ENCODE results near the gene ALDH1A2.
"Not testable (repeated sequence)": the region's sequence is repeated elsewhere in the genome, so short reads cannot be mapped to it uniquely, and the experiment has no call there.

The ALDH1A2 gene

GRCh38 chr15:58039079-58040035, 26.2 kb downstream of the ALDH1A2 start:
- no peak for DNase-seq

- DNase-seq: no peak
Observed at GRCh38 chr15:58038426-58039078, 27.0 kb downstream of the ALDH1A2 start.

DNA sequence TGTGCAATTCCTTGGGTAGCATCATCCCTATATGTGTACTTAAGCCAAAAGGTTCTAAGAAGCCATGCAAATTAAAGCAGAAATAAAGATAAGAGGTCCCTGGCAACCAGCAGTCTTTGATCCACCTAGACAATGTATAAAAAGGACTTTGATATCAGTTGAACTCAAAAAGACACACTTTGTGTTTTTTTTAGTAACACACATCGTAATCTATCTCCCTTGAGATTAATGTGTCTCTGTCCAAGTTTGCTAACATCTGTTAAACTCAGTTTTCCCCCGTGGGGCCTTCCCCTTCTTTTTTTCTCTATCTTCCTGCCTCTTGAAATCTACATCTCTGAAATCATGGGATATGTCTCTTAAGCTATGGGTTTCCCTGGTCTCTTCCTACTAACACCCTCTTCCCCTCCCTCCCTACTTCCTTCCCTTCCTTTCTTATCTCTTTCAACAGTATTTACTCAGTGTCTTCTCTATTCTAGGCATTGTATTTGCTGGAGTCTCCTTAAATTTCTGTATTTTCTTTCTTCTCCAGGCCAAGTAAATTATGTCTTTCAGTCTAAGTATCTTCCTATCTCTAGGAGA, 27.7 kb downstream of the ALDH1A2 start:
- DNase-seq: no peak

- no peak for DNase-seq
Observed at GRCh38 chr15:58036579-58036978, 28.9 kb downstream of the ALDH1A2 start.

DNA sequence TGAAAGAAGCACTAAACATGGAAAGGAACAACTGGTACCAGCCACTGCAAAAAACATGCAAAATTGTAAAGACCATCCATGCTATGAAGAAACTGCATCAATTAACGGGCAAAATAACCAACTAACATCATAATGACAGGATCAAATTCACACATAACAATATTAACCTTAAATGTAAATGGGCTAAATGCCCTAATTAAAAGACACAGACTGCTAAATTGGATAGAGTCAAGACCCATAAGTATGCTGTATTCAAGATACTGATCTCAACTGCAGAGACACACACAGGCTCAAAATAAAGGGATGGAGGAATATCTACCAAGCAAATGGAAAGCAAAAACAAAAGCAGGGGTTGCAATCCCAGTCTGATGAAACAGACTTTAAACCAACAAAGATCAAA, 37.1 kb downstream of the ALDH1A2 start:
- not testable (repeated sequence) for DNase-seq

DNA sequence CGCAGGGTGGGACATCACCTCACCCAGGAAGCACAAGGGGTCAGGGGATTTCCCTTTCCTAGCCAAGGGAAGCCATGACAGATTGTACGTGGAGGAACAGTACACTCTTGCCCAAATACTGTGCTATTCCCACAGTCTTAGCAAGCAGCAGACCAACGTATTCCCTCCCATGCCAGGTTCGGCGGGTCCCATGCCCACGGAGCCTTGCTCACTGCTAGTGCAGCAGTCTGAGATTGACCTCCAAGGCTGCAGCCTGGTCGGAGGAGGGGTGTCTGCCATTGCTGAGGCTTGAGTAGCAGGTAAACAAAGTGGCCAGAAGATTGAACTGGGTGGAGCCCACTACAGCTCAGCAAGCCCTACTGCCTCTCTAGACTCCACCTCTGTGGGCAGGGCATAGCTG, 39.0 kb downstream of the ALDH1A2 start:
- DNase-seq: no peak

GRCh38 chr15:58026051-58026450, 39.5 kb downstream of the ALDH1A2 start:
- DNase-seq: no peak

DNA sequence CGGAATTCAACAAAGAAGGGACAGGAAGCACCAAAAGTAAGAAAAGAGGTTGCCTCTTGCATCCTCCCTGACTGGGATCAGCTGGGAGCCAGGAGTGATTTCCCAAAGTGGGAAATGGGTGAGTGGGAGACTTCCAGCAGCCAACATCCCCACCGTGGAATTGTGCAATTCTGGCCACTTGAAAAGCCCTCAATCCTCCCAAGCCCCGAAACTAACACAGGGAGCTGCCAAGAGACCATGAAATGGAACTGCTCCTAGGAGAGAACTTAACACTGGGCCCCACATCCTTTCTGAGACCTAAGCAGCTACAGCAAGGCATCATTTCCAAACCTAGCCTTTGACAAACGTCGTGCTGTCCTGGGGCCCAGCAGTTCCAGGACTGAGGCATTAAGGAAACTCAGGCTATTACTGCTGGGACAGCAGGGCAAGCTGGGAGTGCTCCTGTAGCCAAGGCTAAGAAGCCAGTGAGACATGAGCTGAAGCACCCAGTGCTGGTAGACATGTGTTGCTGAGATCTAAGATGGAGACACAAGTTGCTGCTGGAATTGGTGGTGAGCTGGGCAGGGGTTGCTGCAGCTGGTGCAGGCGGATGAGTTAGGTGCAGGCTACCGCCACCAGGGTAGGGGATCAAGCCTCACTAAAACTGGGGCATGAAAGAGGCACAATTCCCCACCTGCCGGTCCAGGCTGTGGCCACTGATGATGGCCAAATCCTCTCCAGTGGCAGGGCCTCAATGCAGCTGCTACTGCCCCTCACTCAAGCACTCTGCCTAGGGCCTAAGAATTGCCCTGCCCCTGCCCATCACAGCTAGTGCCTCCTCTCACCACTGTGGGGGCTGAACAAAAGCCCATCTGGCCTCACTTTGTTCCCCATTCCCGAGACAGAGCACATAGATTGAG, 43.9 kb downstream of the ALDH1A2 start:
- DNase-seq: no peak

- DNase-seq: no peak
Observed at GRCh38 chr15:58019503-58020376, 45.8 kb downstream of the ALDH1A2 start.

DNA sequence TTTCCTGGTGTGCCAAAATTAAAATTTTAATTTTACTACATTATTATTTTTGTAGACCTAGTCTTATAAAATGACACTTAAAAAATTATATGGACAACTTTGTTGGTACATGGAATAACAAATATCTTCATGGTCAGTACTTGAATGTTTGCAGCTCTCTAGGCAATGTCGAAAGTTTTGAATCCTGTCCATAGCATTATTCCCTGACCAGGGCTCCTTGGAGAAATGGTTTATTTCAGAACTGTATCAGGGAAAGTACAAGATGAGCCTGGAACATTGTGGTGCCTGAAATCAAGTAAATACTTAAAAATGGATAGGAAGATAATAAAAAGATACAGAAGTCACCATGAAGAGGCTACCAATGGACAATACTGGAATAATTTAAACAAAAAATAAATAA, 47.6 kb downstream of the ALDH1A2 start:
- DNase-seq: no peak

GRCh38 chr15:58016581-58017175, 48.8 kb downstream of the ALDH1A2 start:
- no peak for DNase-seq

DNA sequence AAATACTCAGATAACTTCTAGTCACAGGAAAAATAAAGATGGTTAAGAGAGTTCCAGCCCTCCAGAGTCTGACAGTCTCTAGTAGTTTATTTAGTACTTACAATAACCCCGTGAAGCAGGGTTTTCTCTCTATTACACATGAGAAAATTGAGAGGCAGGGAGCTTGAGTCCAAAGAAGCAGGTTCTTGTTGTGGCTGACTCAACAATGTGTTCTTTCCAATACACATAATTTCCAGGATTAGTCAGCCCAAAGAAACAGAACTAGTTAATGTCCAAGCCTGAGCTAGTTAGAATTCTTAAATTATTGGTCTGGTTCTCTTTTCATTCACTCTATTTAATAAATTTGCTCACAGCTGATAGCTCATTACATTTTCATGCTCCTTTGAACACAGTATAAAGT, 49.9 kb downstream of the ALDH1A2 start:
- DNase-seq: no peak

DNA sequence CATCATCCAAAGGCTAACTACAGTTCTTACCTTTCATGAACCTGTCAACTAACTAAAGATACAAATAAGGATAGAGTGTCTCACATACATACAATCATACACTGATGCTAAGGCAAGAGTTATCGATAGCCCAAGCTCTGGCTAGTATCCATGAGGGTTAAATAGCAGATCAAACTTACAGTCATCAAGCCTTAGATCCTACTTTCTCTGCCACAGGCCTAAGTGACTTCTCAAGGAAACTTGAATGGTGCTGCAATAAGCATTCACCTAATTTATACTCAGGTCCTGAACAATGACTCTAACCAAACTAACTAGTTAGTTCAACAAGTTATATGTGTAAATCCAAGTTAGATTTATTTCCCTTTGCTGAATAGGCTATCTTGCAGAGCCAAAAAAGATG, 51.0 kb downstream of the ALDH1A2 start:
- no peak for DNase-seq

DNA sequence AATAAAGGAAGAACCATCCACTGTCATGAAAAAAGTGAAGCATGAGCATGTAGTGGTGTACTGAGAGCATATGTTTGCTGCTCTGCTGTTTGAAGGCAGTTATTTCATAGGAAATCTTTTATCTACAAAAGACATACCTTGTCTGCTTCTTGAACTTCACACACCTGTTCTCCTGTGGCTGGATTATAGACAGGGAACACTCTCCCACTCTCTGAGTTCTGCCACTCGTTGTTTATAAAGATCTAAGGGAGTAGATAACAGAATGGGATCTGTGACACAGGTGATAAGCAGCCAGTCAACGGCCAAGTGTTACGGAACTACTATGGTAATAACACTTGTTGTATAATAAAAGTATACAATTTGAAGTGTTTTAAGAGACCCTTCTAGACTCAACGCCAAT, 51.5 kb downstream of the ALDH1A2 start:
- no peak for DNase-seq

DNA sequence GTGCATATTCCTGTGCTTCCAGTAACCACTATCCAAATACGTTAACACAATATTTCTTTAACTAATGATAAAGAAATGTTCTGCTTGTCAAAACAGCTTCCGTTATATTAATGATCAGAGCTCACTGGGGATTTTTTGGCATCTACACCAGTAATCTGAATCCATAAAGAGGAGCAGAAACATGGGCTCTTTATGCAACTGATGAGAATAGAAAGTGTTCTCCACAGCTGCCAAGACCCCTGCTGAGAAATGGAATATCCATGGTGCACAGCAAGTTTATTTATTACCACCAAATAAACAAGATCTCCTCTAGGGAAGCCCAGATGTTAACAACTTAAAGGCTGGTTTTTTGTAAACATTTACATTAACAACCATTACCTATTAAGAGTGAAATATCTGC, 54.5 kb downstream of the ALDH1A2 start:
- DNase-seq: no peak

DNA sequence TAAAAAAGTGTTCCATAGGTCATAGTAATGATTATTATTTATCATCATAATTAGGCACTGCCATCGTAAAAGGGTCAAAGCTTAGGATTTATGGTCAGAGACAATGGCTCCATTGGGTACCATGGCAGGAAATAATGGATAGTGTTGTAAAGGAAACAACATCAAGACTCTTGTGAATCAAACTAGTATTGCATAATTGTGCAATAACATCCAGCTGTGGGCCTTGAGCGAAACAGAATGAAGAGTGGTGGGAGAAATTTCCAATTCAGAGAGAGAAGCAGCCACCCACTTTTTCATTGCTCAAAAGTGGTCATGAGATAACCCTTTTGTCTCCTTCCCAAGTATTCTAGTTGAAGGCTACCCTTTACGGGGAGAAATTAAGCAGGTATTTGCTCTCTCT, 61.7 kb downstream of the ALDH1A2 start:
- DNase-seq: no peak

DNA sequence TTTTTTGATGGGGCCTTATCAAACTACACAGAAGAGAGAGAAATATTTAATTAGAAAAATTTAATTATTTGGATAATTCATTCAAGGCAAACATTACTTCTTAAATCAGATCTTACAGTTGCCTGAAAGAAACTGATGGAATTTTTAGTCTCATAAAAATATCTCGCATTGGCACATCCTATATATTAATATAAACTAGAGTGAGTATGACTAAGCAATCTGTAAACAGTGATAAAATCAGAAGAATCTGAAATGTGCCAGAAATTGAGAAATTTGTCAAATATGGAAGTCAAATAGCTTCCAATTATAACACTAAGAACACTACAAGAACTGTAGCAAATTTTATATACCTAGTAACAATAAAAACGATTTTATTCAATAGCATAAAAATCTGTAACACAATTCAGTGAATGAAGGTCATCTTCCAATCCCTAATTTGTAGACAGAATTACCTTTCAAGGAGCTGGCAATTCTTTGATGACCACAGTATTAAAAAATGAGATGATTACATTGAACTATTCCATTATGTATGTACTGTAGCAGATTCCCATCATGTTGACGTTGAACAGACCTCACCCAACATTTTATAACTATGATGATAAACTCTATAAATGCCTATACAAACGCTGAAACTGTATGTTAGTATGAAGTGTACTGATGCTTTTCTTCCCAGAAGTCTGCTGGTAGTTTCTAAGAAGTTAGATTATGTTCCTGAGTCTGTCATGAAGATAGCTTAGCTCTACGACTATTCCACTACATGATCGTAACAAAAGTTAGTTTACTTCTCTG, 63.0 kb downstream of the ALDH1A2 start:
- no peak for DNase-seq

DNA sequence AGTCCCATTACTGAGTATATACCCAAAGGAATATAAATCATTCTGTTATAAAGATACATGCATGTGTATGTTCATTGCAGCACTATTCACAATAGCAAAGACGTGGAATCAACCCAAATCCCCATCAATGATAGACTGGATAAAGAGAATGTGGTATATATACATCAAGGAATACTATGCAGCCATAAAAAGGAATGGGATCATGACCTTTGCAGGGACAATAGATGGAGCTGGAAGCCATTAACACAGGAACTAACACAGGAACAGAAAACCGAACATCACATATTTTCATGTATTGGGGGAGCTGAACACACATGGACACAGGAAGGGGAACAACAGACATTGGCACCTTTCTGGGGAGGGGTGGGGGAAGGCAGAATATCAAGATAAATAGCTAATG, 65.8 kb downstream of the ALDH1A2 start:
- not testable (repeated sequence) for DNase-seq

GRCh38 chr15:57996561-57996960, 69.0 kb downstream of the ALDH1A2 start:
- no peak for DNase-seq

GRCh38 chr15:57994221-57995049, 71.1 kb downstream of the ALDH1A2 start:
- no peak for DNase-seq

All from KG1 (cell line).